Loucy (cell line): Measurements from ENCODE around the gene CKM.

Experiments
- H2AFZ ChIP-seq: fragments of 200-600 bp; sonication (generic); 2 replicates; pipeline ENCODE4 v1.6.0; 2016; ENCODE audit warnings: antibody characterized with exemption, mild to moderate bottlenecking, low read length, moderate library complexity
- H3F3A ChIP-seq: fragments of 200-600 bp; 2 replicates; pipeline ENCODE4 v1.6.0; 2016; ENCODE audit warnings: antibody characterized with exemption, low read depth, mild to moderate bottlenecking
- H3K27me3 ChIP-seq: fragments of 200-600 bp; sonication (generic); 2 replicates; pipeline ENCODE4 v1.6.1; 2014; ENCODE audit warnings: low read length, mild to moderate bottlenecking; ENCODE audit not compliant: insufficient read depth, poor library complexity, severe bottlenecking
- H3K36me3 ChIP-seq: fragments of 200-600 bp; sonication (generic); 2 replicates; pipeline ENCODE4 v1.6.1; 2016; ENCODE audit warnings: low read length; ENCODE audit not compliant: insufficient read depth
- H3K4me1 ChIP-seq: fragments of 200-600 bp; sonication (generic); 2 replicates; pipeline ENCODE4 v1.5.1; 2014; ENCODE audit warnings: low read length, mild to moderate bottlenecking; ENCODE audit not compliant: insufficient read depth, poor library complexity, severe bottlenecking
- H3K4me2 ChIP-seq: fragments of 200-600 bp; sonication (generic); 2 replicates; pipeline ENCODE4 v1.6.0; 2014; ENCODE audit warnings: antibody characterized with exemption, low read length, low read depth, mild to moderate bottlenecking; ENCODE audit not compliant: poor library complexity, severe bottlenecking
- H3K4me3 ChIP-seq: fragments of 200-600 bp; sonication (generic); 2 replicates; pipeline ENCODE4 v1.5.1; 2014; ENCODE audit warnings: low read length, mild to moderate bottlenecking, mixed read lengths; ENCODE audit not compliant: poor library complexity, severe bottlenecking
- H3K79me2 ChIP-seq: fragments of 200-600 bp; sonication (generic); 2 replicates; pipeline ENCODE4 v1.6.1; 2014; ENCODE audit warnings: low read length; ENCODE audit not compliant: insufficient read depth
- H3K9ac ChIP-seq: fragments of 200-600 bp; sonication (generic); 2 replicates; pipeline ENCODE4 v1.6.0; 2014; ENCODE audit warnings: mild to moderate bottlenecking, low read depth, low read length, moderate library complexity; ENCODE audit not compliant: poor library complexity, severe bottlenecking
- H3K9me2 ChIP-seq: fragments of 200-600 bp; sonication (generic); replicated peaks from 2 replicates; pipeline ENCODE4 v1.6.1; 2016; ENCODE audit warnings: low read depth, low read length, mixed read lengths
- H3K9me3 ChIP-seq: fragments of 200-600 bp; sonication (generic); 2 replicates; pipeline ENCODE4 v1.6.1; 2014; ENCODE audit warnings: mild to moderate bottlenecking, antibody characterized with exemption, low read length, low read depth; ENCODE audit not compliant: insufficient read depth
- H4K20me1 ChIP-seq: fragments of 200-600 bp; sonication (generic); 2 replicates; pipeline ENCODE4 v1.6.0; 2014; ENCODE audit warnings: antibody characterized with exemption, low read length, mild to moderate bottlenecking; ENCODE audit not compliant: insufficient read depth, poor library complexity, severe bottlenecking
- CTCF ChIP-seq: fragments of 200-600 bp; sonication (generic); conservative IDR thresholded peaks from 2 replicates; pipeline ENCODE4 v1.5.1; 2014; ENCODE audit warnings: mild to moderate bottlenecking, antibody characterized with exemption, low read length
- EZH2phosphoT487 ChIP-seq: fragments of 200-600 bp; IDR thresholded peaks from 2 replicates; pipeline ENCODE4 v1.6.1; 2018; ENCODE audit warnings: antibody characterized with exemption, mild to moderate bottlenecking, moderate library complexity, borderline replicate concordance

Gene CKM

GRCh38 chr19:45298264-45298663 lies 24.4 kb downstream of the CKM start:
- H2AFZ ChIP-seq = no peak overlapping the region
- H3K27me3 ChIP-seq = no peaks in the 10 kb centered on the region
- H3K4me1 ChIP-seq = no peaks in the 10 kb centered on the region
- no peaks in the 10 kb centered on the region for H3F3A ChIP-seq
- TF ChIP-seq EZH2phosphoT487 (no peak), CTCF (no peak)
- H3K36me3 ChIP-seq = peaks cover 3% of the 10 kb centered on the region; the same call in 1 of the 2 replicates
- H4K20me1 ChIP-seq = no peaks in the 10 kb centered on the region
- no peak overlapping the region for H3K9ac ChIP-seq
- no peaks in the 10 kb centered on the region for H3K9me3 ChIP-seq
- H3K9me2 ChIP-seq = no peaks in the 10 kb centered on the region
- H3K79me2 ChIP-seq = no peaks in the 10 kb centered on the region
- no peak overlapping the region for H3K4me2 ChIP-seq
- no peak overlapping the region for H3K4me3 ChIP-seq

GRCh38 chr19:45297674-45298073 lies 25.0 kb downstream of the CKM start:
- Histone ChIP-seq H3K9ac (no peak overlapping the region), H4K20me1 (no peaks in the 10 kb centered on the region), H3K4me3 (no peak overlapping the region), H3K79me2 (no peaks in the 10 kb centered on the region), H3K4me1 (no peaks in the 10 kb centered on the region), H3K9me2 (no peaks in the 10 kb centered on the region), H3F3A (no peaks in the 10 kb centered on the region), H3K9me3 (no peaks in the 10 kb centered on the region), H2AFZ (no peak overlapping the region), H3K4me2 (no peak overlapping the region), H3K36me3 (peaks cover 3% of the 10 kb centered on the region; the same call in 1 of the 2 replicates), H3K27me3 (no peaks in the 10 kb centered on the region)
- TF ChIP-seq CTCF = no peak
- TF ChIP-seq EZH2phosphoT487 = no peak

GRCh38 chr19:45296355-45296754 lies 26.3 kb downstream of the CKM start:
- Histone ChIP-seq H3K9ac (no peak overlapping the region), H3K9me2 (no peaks in the 10 kb centered on the region), H2AFZ (no peak overlapping the region), H3K36me3 (peaks cover 10% of the 10 kb centered on the region; the same call in 1 of the 2 replicates), H3K4me2 (no peak overlapping the region), H3K79me2 (no peaks in the 10 kb centered on the region), H3K27me3 (no peaks in the 10 kb centered on the region), H3K9me3 (no peaks in the 10 kb centered on the region), H3K4me3 (no peak overlapping the region), H3K4me1 (no peaks in the 10 kb centered on the region), H4K20me1 (no peaks in the 10 kb centered on the region), H3F3A (no peaks in the 10 kb centered on the region)
- TF ChIP-seq CTCF (no peak), EZH2phosphoT487 (no peak)
